ENCODE measurements around the gene PLB1.

PLB1 gene

GRCh38 chr2:28661589-28662001 is 165.7 kb downstream of the PLB1 start:
- no peak overlapping the region for H3K4me3 ChIP-seq (ENCODE audit: low read depth, low read length)
- no peak for TF ChIP-seq CTCF (IDR thresholded peaks at IDR 0.05; ENCODE audit: low read depth, low read length)
- TF ChIP-seq POLR2A (IDR thresholded peaks at IDR 0.05; ENCODE audit: extremely low read depth, insufficient read length) = no peak
- no peak for TF ChIP-seq MAX (IDR thresholded peaks at IDR 0.05; ENCODE audit: low read depth, low read length)
- no peak for TF ChIP-seq MYC (IDR thresholded peaks at IDR 0.05; ENCODE audit: low read depth, low read length)
- no peak for DNase-seq (ENCODE audit: low read depth)

GRCh38 chr2:28662044-28662443 is 166.2 kb downstream of the PLB1 start:
- H3K4me3 ChIP-seq (ENCODE audit: low read depth, low read length) = no peak overlapping the region
- no peak for DNase-seq (ENCODE audit: low read depth)
- TF ChIP-seq CTCF (IDR thresholded peaks at IDR 0.05; ENCODE audit: low read depth, low read length) (no peak), MYC (IDR thresholded peaks at IDR 0.05; ENCODE audit: low read depth, low read length) (no peak), MAX (IDR thresholded peaks at IDR 0.05; ENCODE audit: low read depth, low read length) (no peak), POLR2A (IDR thresholded peaks at IDR 0.05; ENCODE audit: extremely low read depth, insufficient read length) (no peak)

- no peak for TF ChIP-seq POLR2A (IDR thresholded peaks at IDR 0.05; ENCODE audit: extremely low read depth, insufficient read length)
- no peak for TF ChIP-seq MAX (IDR thresholded peaks at IDR 0.05; ENCODE audit: low read depth, low read length)
- TF ChIP-seq CTCF (IDR thresholded peaks at IDR 0.05; ENCODE audit: low read depth, low read length) = no peak
- TF ChIP-seq MYC (IDR thresholded peaks at IDR 0.05; ENCODE audit: low read depth, low read length) = no peak
- H3K4me3 ChIP-seq (ENCODE audit: low read depth, low read length) = no peak overlapping the region
- no peak for DNase-seq (ENCODE audit: low read depth)
Measured at GRCh38 chr2:28662468-28663181, 166.8 kb downstream of the PLB1 start.

GRCh38 chr2:28663359-28663758 is 167.5 kb downstream of the PLB1 start:
- no peak overlapping the region for H3K4me3 ChIP-seq (ENCODE audit: low read depth, low read length)
- TF ChIP-seq MYC (IDR thresholded peaks at IDR 0.05; ENCODE audit: low read depth, low read length) = no peak
- no peak for TF ChIP-seq POLR2A (IDR thresholded peaks at IDR 0.05; ENCODE audit: extremely low read depth, insufficient read length)
- TF ChIP-seq CTCF (IDR thresholded peaks at IDR 0.05; ENCODE audit: low read depth, low read length) = no peak
- no peak for TF ChIP-seq MAX (IDR thresholded peaks at IDR 0.05; ENCODE audit: low read depth, low read length)
- DNase-seq (ENCODE audit: low read depth) = no peak

GRCh38 chr2:28664120-28664842 is 168.4 kb downstream of the PLB1 start:
- H3K4me3 ChIP-seq (ENCODE audit: low read depth, low read length) = no peak overlapping the region
- no peak for TF ChIP-seq POLR2A (IDR thresholded peaks at IDR 0.05; ENCODE audit: extremely low read depth, insufficient read length)
- TF ChIP-seq MAX (IDR thresholded peaks at IDR 0.05; ENCODE audit: low read depth, low read length) = no peak
- TF ChIP-seq CTCF (IDR thresholded peaks at IDR 0.05; ENCODE audit: low read depth, low read length) = no peak
- DNase-seq (ENCODE audit: low read depth) = no peak
